Left renal pelvis (tissue), 4 donors: Measurements from ENCODE around the gene MS4A6A. TPM values are rescaled to one million over a fixed set of nuclear protein-coding genes. Genes with fewer than 3 reads are reported as not detected.
"Not testable (repeated sequence)": the region's sequence is repeated elsewhere in the genome, so short reads cannot be mapped to it uniquely, and the experiment has no call there.

Experiments used
- DNase-seq, 4 donors: peaks; one replicate each; pipeline ENCODE4 v3.0.0-alpha.2; 2013; ENCODE audit warnings: low read depth in 4 of 4, low spot score in 3 of 4
- polyA plus RNA-seq, 4 donors: library from polyadenylated mRNA; unstranded; fragments of 120-200 nt; gene quantifications; one replicate each; pipeline ENCODE4 v1.2.1, GENCODE V29; 2013; ENCODE audit not compliant: insufficient read length in 4 of 4

The MS4A6A gene
- polyA plus RNA-seq, 4 donors = 15.7 to 33.9 (median 17.0) TPM

- no peak for DNase-seq
Measured at GRCh38 chr11:60130496-60130895, 52.4 kb downstream of the MS4A6A start.

- DNase-seq = no peak
Measured at GRCh38 chr11:60129853-60130252, 53.0 kb downstream of the MS4A6A start.

- DNase-seq = not testable (repeated sequence)
Measured at GRCh38 chr11:60128866-60129265, 54.0 kb downstream of the MS4A6A start.

- no peak for DNase-seq
Measured at GRCh38 chr11:60128376-60128775, 54.5 kb downstream of the MS4A6A start.

- no peak for DNase-seq
Measured at GRCh38 chr11:60127311-60127811, 55.5 kb downstream of the MS4A6A start.

- DNase-seq = no peak
Measured at GRCh38 chr11:60125956-60126585, 56.8 kb downstream of the MS4A6A start.

- DNase-seq = no peak
Measured at GRCh38 chr11:60124802-60125432, 58.0 kb downstream of the MS4A6A start.

Other genes with a start within 250 kb of the MS4A6A start
- gene OOSP1, start 244.7 kb downstream of the MS4A6A start, polyA plus RNA-seq = under 1 TPM in 3 of 4 donors, not detected in 1; 0.16 to 0.42 (median 0.40) TPM
- gene OOSP4A, start 219.1 kb downstream of the MS4A6A start, polyA plus RNA-seq = not detected
- not detected for gene OOSP4B, start 165.9 kb downstream of the MS4A6A start, polyA plus RNA-seq
- not detected for gene OOSP2, start 142.7 kb downstream of the MS4A6A start, polyA plus RNA-seq
- 1 to 10 TPM in 1 of 4 donors, under 1 TPM in 3; 0.26 to 1.3 (median 0.53) TPM for gene MS4A3, start 126.4 kb downstream of the MS4A6A start, polyA plus RNA-seq
- gene MS4A2, start 94.4 kb downstream of the MS4A6A start, polyA plus RNA-seq = under 1 TPM in 2 of 4 donors, not detected in 2; 0.04 to 0.15 TPM
- 1 to 10 TPM in 3 of 4 donors, under 1 TPM in 1; 0.83 to 1.4 (median 1.2) TPM for gene MS4A4E, start 60.1 kb upstream of the MS4A6A start, polyA plus RNA-seq
- gene MS4A4A, start 97.6 kb upstream of the MS4A6A start, polyA plus RNA-seq = 10 to 100 TPM in 2 of 4 donors, 1 to 10 TPM in 2; 5.9 to 15.3 (median 8.3) TPM
- not detected for gene MS4A6E, start 144.2 kb upstream of the MS4A6A start, polyA plus RNA-seq
- 10 to 100 TPM in 1 of 4 donors, 1 to 10 TPM in 3; 4.9 to 11.1 (median 5.3) TPM for gene MS4A7, start 195.4 kb upstream of the MS4A6A start, polyA plus RNA-seq
- under 1 TPM; 0.30 to 0.96 (median 0.36) TPM for gene MS4A14, start 213.4 kb upstream of the MS4A6A start, polyA plus RNA-seq
- gene MS4A5, start 246.5 kb upstream of the MS4A6A start, polyA plus RNA-seq = not detected